ENCODE results near the gene IQUB.
A peak's percentile ranks its signal among the peaks of the same experiment; 100 is the strongest.
"Not testable (repeated sequence)": the region's sequence is repeated elsewhere in the genome, so short reads cannot be mapped to it uniquely, and the experiment has no call there.

The IQUB gene

DNA sequence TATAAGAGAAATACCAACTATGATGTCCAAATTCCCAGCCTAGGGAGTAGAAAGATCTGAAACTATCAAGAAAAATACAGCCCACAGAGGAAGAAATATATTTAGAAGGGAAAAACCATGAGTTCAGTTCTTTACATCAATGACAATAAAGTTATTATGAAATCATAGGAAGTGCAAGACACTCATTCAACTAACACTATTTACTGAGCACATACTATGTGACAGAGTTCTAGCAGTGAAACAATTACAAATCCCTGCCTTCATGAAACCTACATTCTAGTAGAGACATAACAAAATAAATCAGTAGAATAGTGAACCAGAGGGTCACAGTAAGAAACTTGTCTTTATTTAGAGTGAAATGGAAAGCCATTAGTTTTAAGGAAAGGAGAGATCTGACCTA lies 21.1 kb upstream of the IQUB start:
- Histone ChIP-seq H3K27ac (ENCODE audit: low read depth, low read length) (no peak overlapping the region), H3K4me3 (ENCODE audit: low read length) (no peak overlapping the region), H3K4me2 (ENCODE audit: low read length) (peak overlapping the region; percentile 78), H3F3A (ENCODE audit: control insufficient read depth, insufficient read depth) (no peaks in the 10 kb centered on the region), H3K79me2 (ENCODE audit: control insufficient read depth, low read length) (peaks cover 49% of the 10 kb centered on the region), H3K4me1 (ENCODE audit: control insufficient read depth, low read length) (peaks cover 23% of the 10 kb centered on the region), H3K27me3 (ENCODE audit: control insufficient read depth, low read length) (no peaks in the 10 kb centered on the region), H3K9me3 (ENCODE audit: control insufficient read depth, insufficient read depth, low read length) (no peaks in the 10 kb centered on the region), H3K9me2 (replicated peaks; ENCODE audit: control insufficient read depth, low read length) (no peaks in the 10 kb centered on the region), H3K36me3 (ENCODE audit: control insufficient read depth, low read length) (peaks cover 46% of the 10 kb centered on the region), H4K20me1 (ENCODE audit: control insufficient read depth, insufficient read depth, low read depth, low read length) (no peaks in the 10 kb centered on the region)
- TF ChIP-seq, protein P1, sequence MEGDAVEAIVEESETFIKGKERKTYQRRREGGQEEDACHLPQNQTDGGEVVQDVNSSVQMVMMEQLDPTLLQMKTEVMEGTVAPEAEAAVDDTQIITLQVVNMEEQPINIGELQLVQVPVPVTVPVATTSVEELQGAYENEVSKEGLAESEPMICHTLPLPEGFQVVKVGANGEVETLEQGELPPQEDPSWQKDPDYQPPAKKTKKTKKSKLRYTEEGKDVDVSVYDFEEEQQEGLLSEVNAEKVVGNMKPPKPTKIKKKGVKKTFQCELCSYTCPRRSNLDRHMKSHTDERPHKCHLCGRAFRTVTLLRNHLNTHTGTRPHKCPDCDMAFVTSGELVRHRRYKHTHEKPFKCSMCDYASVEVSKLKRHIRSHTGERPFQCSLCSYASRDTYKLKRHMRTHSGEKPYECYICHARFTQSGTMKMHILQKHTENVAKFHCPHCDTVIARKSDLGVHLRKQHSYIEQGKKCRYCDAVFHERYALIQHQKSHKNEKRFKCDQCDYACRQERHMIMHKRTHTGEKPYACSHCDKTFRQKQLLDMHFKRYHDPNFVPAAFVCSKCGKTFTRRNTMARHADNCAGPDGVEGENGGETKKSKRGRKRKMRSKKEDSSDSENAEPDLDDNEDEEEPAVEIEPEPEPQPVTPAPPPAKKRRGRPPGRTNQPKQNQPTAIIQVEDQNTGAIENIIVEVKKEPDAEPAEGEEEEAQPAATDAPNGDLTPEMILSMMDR (IDR thresholded peaks at IDR 0.05; ENCODE audit: low read depth, low read length, poor library complexity, severe bottlenecking), result no peak
- no peak for TF ChIP-seq EZH2phosphoT487 (IDR thresholded peaks at IDR 0.05; ENCODE audit: borderline replicate concordance, low read length)

DNA sequence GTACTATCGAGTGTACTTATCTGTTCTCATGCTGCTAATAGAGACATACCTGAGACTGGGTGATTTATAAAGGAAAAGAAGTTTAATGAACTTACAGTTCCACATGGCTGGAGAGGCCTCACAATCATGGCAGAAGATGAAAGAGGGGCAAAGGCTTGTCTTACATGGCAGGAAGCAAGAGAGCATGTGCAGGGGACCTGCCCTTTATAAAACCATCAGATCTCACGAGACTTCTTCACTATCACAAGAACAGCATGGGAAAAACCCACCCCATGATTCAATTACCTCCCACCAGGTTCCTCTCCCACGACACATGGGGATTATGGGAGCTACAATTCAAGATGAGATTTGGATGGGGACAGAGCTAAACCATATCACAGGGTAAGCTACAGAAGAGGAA lies 18.8 kb upstream of the IQUB start:
- no peak overlapping the region for H3K27ac ChIP-seq (ENCODE audit: low read depth, low read length)
- H3K9me3 ChIP-seq (ENCODE audit: control insufficient read depth, insufficient read depth, low read length), result no peaks in the 10 kb centered on the region
- H3K4me1 ChIP-seq (ENCODE audit: control insufficient read depth, low read length), result peaks cover 19% of the 10 kb centered on the region
- H3K79me2 ChIP-seq (ENCODE audit: control insufficient read depth, low read length), result peaks cover 54% of the 10 kb centered on the region
- no peak overlapping the region for H3K4me3 ChIP-seq (ENCODE audit: low read length)
- H3K27me3 ChIP-seq (ENCODE audit: control insufficient read depth, low read length), result no peaks in the 10 kb centered on the region
- peaks cover 69% of the 10 kb centered on the region for H3K36me3 ChIP-seq (ENCODE audit: control insufficient read depth, low read length)
- no peaks in the 10 kb centered on the region for H3K9me2 ChIP-seq (replicated peaks; ENCODE audit: control insufficient read depth, low read length)
- TF ChIP-seq EZH2phosphoT487 (IDR thresholded peaks at IDR 0.05; ENCODE audit: borderline replicate concordance, low read length), result no peak
- TF ChIP-seq, protein P1 (IDR thresholded peaks at IDR 0.05; ENCODE audit: low read depth, low read length, poor library complexity, severe bottlenecking), result no peak
- no peak overlapping the region for H3K4me2 ChIP-seq (ENCODE audit: low read length)
- H4K20me1 ChIP-seq (ENCODE audit: control insufficient read depth, insufficient read depth, low read depth, low read length), result no peaks in the 10 kb centered on the region
- H3F3A ChIP-seq (ENCODE audit: control insufficient read depth, insufficient read depth), result 0 out of 2 replicates have a peak, but pooled peaks cover 3% of the 10 kb centered on the region

DNA sequence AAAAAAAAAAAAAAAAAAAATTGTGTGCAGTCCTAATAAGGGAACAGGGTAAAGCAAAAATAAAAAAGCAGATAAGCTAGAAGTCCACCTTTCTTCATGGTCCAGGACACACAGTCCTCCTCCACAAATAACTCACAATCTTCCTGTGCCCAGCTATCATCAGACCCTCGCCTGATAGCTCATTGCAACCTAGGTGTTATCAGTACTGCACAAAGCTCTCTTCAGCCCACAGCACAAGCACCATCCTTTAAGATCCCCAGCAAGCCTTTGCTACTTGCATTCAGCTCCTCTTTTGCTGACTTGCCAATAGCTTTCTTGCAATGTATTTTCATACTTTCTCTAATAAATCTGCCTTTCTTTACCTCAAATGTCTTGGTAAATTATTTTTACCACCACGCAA lies 18.2 kb upstream of the IQUB start:
- no peaks in the 10 kb centered on the region for H4K20me1 ChIP-seq (ENCODE audit: control insufficient read depth, insufficient read depth, low read depth, low read length)
- H3K27me3 ChIP-seq (ENCODE audit: control insufficient read depth, low read length), result no peaks in the 10 kb centered on the region
- no peak overlapping the region for H3K4me3 ChIP-seq (ENCODE audit: low read length)
- peaks cover 74% of the 10 kb centered on the region for H3K36me3 ChIP-seq (ENCODE audit: control insufficient read depth, low read length)
- H3K4me1 ChIP-seq (ENCODE audit: control insufficient read depth, low read length), result peaks cover 17% of the 10 kb centered on the region
- no peaks in the 10 kb centered on the region for H3K9me3 ChIP-seq (ENCODE audit: control insufficient read depth, insufficient read depth, low read length)
- no peak overlapping the region for H3K4me2 ChIP-seq (ENCODE audit: low read length)
- H3K27ac ChIP-seq (ENCODE audit: low read depth, low read length), result no peak overlapping the region
- TF ChIP-seq EZH2phosphoT487 (IDR thresholded peaks at IDR 0.05; ENCODE audit: borderline replicate concordance, low read length), result no peak
- TF ChIP-seq, protein P1 (IDR thresholded peaks at IDR 0.05; ENCODE audit: low read depth, low read length, poor library complexity, severe bottlenecking), result no peak
- 0 out of 2 replicates have a peak, but pooled peaks cover 3% of the 10 kb centered on the region for H3F3A ChIP-seq (ENCODE audit: control insufficient read depth, insufficient read depth)
- no peaks in the 10 kb centered on the region for H3K9me2 ChIP-seq (replicated peaks; ENCODE audit: control insufficient read depth, low read length)
- H3K79me2 ChIP-seq (ENCODE audit: control insufficient read depth, low read length), result peaks cover 56% of the 10 kb centered on the region

DNA sequence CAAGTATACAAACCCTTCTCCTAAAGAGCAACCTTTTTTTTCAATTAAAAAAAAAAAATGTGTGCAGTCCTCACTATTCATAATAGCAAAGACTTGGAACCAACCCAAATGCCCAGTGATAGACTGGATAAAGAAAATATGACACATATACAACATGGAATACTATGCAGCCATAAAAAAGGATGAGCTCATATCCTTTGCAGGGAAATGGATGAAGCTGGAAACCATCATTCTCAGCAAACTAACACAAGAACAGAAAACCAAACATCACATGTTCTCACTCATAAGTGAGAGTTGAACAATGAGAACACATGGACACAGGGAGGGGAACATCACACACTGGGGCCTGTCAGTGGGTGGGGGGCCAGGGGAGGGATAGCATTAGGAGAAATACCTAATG lies 17.7 kb upstream of the IQUB start:
- not testable (repeated sequence) for H3F3A ChIP-seq (ENCODE audit: control insufficient read depth, insufficient read depth); H3K4me2 ChIP-seq (ENCODE audit: low read length); H3K4me3 ChIP-seq (ENCODE audit: low read length); H3K9me2 ChIP-seq (replicated peaks; ENCODE audit: control insufficient read depth, low read length); H3K9me3 ChIP-seq (ENCODE audit: control insufficient read depth, insufficient read depth, low read length); H3K27ac ChIP-seq (ENCODE audit: low read depth, low read length); H3K27me3 ChIP-seq (ENCODE audit: control insufficient read depth, low read length); H4K20me1 ChIP-seq (ENCODE audit: control insufficient read depth, insufficient read depth, low read depth, low read length)
- peaks cover 17% of the 10 kb centered on the region for H3K4me1 ChIP-seq (ENCODE audit: control insufficient read depth, low read length)
- peaks cover 75% of the 10 kb centered on the region for H3K36me3 ChIP-seq (ENCODE audit: control insufficient read depth, low read length)
- H3K79me2 ChIP-seq (ENCODE audit: control insufficient read depth, low read length), result peaks cover 57% of the 10 kb centered on the region

All from DOHH2 (cell line).